Pulmonary artery endothelial cell (primary cell): ENCODE measurements around the gene SLC6A6. TPM values are rescaled to one million over a fixed set of nuclear protein-coding genes. Genes with fewer than 3 reads are reported as not detected.

Source experiments
- DNase-seq: peaks from one replicate; pipeline ENCODE4 v3.0.0-alpha.2; 2011; ENCODE audit warnings: low read depth, low spot score
- total RNA-seq: library from RNA; depleted of rRNA; stranded (reverse); fragments of >200 nt; gene quantifications from 2 replicates; pipeline ENCODE4 v1.2.3, GENCODE V29; 2014

SLC6A6 gene
- total RNA-seq, 1 donor from 2014 or later, result 28.8 TPM

DNA sequence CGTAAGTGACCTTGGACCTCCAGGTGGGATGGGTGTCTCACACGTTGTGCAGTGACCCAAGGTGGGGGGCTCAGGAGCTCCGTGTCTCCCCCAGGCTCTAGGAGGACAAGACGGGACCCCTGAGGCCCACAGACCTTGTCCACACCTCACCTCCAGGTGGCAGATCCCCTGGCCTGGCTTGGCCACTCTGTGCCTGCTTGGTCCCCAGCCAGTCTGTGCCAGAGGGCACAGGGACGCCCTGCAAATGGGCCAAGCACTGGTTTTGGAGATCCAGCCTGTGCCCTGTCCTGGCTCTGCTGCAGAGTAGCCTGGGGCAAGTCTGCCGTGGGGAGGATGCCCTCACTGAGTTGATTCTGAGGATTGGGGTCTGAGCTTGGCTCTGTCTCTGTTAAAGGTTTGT is 14.0 kb downstream of the SLC6A6 start:
- DNase-seq, result no peak

DNA sequence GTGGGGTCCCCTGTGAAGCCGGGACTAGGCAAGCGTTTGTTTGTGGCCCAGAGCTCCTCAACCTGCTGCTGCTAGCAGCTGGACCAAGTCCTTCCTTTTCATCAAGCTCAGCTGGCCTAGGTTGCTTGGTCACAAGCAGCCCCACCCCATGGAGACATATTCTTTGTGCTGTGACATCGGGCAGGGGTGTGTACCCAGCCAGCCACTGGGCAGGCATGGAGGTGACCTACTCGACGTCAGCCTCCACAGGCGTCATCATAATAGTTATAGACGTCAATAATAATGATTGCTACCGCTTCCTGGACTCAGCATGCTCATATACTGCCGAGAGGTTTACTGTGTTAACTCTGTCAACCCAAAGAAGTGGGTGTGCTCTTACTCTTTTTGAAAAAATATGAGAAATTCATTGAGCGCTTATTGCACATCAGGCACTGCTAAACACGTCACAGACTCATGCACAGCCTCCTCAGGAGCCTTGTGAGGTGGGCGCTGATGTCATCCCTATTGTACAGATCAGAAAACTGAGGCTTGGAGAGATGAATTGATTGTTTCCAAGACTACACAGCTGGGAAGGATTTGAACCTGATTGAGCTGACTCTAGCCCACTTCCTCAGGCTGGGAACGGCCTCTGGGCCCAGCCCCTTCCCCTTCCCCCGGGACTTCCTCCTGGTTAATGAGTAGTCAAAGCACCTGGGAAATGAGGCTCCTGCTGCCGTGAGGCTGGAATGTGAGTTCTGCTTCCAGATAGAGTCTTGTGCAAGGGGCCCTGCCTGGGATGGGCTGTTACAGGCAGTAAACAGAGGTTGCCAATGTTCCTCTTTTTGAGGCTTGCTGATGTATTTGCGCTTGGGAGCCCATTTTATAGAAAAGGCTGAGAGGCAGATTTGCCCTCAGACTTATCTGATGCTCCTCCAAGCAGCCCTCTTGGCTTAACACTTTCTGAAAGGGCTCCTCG is 16.2 kb downstream of the SLC6A6 start:
- DNase-seq, result no peak

DNA sequence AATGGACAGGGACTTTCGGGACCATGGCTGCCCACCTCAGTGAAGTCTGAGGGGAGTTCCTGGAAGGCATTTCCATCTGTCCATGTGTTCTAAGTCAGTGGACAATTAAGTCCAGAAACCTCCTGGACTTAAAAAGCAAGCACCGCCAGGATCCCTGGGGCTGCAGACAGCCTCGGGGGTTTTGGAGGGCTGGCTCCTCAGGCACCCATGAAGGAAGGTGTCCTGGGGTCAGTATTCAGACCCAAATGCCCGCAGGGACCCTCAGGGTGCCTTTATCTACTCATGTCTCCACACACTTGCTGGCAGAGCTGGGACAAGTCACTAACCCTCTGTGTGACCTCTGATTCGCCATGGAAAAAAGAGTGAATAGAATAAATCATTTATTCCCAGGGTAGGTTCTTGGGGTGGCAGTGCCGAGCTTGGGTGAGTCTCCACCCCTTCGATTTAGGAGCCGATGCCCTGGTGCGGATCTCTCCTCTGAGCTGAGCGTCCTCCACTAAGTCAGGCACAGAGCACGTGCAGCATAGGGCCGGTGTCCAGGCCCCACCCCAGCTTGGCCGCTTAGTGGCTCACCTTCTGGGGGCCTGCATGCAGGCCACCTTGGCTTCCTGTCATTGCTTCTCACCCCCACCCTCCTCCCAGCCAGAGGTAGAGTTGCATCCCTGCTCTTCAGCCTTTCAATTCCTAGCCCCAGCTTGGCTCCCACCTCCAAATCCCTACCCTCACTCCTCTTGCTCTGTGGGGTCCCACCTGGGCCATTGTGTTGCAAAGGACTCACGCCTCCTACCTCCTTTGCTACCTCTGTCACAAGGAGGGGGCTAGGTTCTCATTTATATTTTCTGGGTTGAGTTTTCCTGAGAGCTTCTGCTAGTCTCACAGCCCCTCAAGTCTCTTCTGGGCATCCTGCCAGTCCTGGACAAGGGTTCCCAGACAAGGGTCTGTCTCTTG is 19.9 kb downstream of the SLC6A6 start:
- DNase-seq, result no peak

DNA sequence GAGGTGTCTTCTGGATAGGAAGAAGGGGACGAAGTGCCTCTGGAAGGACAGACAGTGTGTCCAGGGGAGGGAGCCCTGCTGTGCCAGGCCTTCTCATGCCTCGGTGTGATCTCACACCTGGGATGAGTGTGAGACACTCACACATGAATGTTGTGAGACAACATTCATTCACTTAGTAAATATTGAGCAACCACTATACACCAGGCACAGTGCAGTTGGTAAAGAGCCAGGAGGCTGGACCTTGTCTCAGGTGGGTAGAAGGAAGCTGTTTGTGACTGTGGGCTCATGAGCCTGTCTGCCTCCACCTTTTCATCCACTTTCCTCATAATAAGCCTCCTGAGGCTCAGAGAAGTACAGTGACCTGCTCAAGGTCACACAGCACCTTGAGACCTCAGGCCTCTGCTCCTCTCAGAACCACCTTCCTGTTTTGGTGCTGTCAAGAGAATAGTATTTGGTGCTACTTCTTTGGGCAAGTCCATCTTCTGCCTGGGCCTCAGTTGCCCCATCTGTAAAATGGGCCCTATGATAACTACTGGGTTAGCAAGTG is 20.9 kb downstream of the SLC6A6 start:
- DNase-seq, result no peak

DNA sequence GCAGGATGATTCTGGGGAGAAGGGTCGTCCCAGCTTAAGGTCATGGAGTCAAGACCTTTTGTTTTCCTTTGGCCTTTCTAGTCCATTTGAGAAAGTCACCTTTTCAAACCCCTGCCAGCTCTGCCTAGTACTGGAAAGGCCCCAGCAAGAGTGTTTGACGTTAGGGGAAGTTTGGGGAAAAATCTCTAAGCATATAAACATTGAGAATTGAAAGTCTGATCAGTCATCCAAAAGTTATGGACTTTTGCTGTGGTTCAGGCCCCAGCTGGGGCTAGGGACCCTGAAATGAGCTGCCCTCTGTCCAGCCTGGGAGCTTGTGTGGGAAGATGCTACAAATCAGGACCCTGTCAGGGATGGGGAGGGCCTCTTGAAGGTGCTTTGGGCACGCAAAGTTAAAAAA is 21.6 kb downstream of the SLC6A6 start:
- DNase-seq, result no peak

DNA sequence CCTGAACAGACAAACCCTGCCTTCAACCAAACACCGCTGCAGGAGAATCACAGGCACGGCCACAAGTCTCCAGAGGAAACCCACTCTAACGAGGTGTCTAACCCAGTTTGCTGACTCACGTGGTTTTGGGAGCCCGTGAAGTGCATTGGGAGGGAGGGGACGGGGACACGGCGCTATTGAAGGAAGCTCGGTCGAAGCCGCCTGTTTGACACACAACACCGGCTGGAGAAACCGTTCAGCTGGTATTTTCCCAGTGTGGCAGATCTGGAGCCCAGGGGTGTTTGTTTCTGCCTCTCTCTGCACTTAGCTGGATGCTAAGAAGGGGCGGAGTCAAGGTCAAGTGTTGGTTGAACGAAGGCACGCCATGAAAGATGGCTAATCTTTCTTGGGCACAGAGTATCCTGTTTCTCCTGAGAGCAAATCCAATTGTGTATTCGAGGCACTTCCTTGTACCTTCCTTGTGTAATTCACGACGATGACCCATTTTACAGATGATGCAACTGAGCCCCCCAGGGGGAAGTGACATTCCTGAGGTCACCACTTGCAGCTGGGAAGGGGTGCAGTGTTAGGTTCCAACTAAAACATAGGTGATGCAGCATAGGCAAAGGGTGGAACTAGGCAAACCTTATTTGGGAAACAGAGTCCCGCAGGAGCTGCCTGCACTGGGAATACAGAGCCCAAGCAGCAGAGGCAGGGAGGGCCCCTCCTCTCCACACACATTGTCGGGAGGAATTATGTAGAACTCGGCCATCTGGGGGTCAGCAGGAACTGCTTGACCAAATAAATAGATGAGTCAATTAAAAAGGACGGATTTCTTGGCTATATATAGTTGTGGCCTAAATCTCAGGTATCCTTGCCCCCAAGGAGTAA is 22.5 kb downstream of the SLC6A6 start:
- DNase-seq, result no peak

DNA sequence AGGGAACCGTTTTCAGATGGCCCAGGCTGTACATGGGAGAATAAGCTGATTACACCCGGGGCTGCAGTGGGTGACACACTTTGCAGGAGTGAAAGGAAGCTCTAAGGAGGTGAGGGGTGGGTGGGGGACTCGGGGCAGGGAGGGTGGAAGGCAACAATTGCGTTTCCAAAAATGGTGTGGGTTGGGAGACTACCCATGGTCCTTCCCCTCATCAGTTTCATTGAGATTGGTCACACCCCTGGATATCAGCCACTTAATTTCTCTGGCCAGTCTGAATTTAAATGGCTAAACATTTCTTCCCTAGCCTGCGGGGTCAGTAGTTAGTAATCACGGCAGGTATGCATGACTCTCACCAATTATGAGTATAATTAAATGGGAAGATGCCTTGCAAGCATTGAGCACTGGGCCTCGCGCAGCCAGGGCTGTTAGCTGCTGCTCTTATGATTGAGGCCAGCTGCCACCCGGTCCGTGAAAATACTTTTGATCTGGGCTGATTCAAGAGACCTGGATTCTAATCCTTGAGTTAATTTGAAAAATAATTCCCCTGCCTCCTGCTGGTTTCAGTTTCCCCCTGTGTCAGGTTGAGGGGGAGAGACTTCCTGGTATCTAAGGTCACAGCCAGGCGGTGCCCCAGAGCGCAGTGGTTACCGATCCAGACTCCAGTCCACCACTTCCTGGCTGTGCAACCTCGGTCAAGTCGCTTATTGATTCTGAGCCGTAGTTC is 23.3 kb downstream of the SLC6A6 start:
- no peak for DNase-seq

DNA sequence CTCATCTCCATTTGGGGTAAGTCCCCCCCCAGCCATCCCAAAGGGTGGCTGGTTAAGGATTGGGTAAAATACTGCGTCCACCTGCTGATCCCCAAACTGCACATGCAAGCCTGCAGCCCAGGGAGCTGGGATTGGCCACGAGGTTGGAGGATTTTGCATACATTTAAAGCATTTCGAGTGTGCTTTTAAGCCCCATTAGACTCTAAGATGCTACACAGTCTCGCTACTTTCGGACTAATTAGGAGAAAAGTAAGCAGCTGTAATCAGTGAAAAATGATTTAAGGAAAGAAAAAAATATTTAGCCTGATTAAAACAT is 23.9 kb downstream of the SLC6A6 start:
- no peak for DNase-seq

DNA sequence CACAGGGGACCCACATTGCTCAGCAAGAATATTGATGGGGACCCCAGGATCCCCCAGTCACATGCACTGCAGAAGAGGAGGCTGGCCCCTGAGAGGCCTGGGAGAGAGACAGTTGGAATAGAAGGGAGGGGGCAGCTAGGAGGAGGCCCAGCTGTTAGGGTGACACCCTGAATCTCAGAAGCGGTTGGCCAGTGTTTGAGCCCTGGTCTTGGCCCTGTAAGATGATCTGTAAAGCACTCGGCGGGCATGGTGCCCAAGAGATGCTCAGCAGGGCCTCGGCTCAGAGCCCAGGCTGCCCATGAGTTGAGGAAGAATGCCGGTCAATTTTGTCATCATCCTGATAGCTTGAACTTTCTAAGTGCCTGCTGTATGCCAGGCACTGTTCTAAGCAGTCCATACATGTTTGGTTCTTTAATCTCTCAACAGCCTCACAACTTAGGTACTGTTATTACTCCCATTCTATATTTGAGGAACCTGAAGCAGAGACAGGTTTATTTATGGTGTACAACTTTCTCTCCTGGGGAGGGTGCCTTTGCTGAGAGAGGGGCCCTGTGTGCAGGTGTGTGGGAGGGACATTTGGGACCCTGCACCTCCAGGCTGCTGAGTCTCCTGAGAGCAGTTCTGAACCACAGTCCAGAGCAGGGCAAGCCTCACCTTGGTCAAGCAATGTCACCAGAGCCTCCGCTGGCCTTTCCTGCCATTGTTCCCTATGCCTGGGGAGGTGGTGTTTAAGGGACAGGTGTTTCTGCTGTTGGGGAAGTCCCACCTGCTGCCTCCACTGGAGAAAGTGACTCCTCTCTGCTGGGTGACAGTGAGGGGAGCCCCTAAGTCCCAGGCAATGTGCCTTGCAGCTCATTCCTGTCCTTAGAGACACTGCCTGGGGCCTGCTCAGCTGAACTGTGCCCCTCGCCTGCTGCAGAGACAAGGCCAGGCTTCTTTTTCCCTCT is 26.0 kb downstream of the SLC6A6 start:
- no peak for DNase-seq

DNA sequence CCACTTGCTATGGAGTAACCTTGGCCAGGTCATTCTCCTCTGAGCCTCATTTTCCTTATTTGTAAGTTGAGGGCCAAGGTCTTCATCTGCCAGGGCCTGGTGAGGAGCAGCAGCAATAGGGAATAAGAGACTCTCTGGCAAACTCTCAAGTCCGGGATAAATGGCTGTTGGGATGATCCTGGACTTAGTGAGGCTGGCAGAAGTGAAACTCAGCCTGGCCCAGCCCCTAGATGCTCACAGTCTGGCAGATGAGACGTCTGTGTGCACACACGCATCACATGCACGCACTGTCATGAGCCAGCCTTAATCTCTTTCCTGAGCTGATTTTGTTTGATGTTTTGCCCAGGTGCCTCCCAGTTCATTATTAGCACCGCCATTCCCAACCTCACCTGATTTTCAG is 26.8 kb downstream of the SLC6A6 start:
- no peak for DNase-seq

DNA sequence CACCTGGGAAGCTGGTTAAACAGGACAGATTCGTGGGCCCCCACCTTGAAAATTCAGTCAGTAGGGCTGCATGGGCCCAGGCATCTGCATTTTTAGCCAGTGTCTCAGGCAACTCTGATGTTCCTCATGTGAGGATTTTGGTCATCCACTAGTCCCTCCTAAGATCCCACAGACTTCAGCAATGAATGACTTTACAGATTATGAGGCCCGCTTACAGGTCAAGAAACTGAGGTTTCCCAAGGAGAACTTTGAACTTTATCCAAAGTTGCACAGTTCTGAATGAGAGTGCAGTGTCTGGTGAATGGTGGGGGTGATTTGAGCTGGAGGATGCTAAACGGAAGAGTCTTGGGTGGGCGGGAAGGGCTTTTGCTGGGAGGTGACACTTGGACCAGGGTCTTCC is 27.2 kb downstream of the SLC6A6 start:
- DNase-seq, result no peak

DNA sequence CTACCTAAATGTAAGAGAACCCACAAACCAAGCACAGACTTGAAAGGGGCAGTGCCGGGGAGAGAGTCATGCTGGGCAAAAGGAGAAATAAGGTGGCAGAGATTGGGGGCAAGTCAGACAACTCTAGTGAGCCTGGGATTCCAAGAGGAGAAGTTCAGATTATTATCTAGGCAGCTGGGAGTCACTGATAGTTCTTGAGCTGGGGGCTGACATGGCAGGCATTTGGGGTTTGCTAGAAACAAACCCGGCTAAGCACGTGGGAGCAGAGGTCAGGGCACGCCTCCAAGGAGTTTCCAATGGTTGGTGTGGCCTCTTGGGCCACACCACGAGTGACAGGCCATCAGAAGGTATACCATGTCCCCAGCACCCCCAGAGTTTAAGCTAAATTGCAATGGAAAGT is 27.6 kb downstream of the SLC6A6 start:
- DNase-seq, result no peak

DNA sequence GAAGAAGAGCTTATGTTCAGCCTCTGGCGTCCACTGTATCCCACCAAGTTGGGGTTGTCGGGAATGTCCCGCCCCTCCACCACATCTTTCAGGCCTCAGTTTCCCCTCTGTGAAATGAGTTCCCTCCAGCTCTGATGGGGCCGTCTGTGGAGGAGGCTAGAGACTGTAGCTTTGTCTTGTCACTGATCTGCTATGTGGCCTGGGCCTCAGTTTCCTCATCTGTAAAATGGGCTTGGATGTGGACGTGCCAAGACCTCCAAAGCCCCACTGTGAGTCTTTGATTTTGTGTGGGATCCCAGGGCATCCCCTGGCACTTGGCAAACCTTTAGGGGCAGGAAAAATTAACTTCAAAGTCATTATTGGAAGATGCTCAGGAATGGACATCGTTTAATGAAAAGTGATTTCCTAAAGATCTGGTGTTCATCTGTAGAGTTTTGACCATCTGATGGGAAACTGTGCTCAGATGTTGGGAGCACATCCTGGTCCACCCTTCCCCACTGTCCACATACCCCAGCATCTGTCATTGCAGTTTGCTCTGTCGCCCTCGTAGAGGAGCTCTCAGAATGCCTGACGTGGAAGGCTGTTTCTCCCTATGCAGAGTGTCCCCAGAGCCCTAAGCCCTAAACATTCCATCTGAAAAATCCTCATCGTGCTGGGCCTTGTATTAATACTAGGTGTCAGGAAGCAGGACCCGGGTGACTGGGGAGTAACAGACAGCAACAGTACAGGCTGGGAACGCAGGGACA is 28.5 kb downstream of the SLC6A6 start:
- DNase-seq, result no peak

DNA sequence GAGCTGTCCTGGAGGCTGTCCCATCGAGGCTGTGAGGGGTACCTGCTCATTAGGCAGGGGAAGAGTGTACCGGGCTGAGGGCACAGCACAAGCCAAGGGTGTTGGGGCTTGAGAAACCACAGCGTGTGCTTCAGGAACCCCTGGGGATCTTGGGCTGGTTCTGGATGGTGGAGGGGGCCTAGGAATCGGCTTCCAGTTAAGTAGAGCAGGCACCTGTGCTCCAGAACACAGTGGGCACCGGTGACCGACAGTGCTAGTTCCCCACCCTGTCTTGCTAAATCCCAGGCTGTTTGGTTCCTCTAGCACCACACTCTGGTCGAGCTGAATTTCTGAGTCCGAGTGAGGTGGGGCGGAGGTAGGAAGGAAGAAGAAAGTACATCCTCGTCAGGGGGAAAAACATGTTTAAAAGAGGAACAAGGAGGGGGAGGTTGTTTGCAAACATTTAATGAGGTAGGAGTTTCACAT is 29.1 kb downstream of the SLC6A6 start:
- no peak for DNase-seq

DNA sequence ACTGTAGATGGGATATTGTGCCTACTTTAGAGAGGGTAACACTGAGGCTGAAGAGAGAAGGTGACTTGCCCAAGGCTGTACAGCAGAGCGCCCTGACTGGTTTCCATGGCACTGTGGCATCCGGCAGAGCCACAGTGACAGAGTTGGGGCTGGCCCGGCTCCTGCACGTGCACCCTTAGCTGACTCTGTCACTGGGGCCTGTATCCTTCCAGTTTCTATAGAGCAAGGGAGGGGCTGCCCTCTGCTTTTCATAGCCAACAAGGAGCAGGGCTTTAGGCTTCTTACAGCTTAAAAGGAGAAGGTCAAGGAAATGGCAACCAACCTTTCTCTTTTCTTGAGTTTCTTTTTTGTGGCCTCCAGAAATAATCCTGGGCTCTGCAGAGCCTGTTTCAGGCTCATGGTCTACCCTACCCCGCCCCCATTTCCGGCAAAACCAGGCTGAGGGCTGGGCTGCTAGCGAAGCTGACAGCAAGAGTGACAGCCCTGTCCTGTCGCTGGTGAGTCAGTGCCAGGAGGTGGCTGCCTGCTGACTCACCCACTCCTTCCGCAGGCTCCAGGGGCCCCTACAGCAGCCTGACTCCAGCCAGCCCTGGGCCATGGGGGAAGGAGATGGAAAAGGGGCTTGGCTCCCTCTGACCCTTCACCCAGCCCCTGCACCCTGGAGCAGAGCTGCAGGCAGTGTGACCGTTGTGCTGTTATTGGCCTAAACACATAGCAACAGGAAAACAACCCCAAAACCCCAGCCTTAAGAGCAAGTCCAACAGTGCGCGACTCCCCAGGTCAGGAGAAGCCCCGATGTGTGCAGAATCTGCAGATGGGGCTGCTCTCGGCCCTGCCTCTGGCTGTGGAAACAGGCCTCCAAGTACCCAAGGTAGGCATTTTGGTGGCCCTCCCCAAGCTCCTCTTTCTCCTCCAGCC is 29.8 kb downstream of the SLC6A6 start:
- DNase-seq, result peak; percentile 48

DNA sequence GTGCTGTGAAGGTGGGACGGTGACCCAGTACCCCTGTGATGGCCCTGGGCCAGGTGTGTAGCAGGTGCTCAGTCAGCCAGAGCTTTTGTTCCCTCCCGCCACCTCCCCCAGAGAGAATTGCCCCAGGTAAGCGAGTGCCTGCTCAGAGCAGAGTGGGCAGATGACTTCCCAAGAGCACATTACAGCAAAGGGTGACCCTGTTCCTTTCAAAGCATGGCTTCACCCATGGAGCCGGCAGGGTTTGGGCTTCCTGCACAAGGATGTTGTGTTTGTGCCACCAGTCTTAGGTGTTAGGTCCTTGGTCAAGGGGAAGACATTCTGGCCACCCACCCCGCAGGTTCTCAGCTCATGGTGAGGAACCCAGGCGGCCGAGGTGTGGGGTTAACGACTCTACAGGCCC is 30.7 kb downstream of the SLC6A6 start:
- DNase-seq, result no peak

DNA sequence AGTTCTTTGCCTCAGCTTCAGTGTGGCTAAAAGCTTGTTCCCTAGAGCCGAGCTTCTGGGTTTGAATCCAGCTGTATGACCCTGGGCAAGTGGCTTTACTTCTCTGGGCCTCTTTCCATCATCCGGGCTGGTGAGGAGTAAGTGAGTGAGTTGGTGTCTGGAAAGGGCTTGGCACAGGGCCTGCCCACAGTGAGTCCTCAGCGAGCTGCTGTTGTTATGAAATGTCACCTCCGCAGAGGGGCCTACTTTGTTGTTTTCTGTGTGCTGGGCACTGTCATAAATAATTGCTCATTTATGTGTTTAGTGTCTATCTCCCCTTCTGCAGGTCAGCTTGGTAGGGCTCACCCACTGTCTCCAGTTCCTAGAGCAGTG is 31.7 kb downstream of the SLC6A6 start:
- no peak for DNase-seq
